ENCODE measurements around the gene ITSN2.

Gene ITSN2

DNA sequence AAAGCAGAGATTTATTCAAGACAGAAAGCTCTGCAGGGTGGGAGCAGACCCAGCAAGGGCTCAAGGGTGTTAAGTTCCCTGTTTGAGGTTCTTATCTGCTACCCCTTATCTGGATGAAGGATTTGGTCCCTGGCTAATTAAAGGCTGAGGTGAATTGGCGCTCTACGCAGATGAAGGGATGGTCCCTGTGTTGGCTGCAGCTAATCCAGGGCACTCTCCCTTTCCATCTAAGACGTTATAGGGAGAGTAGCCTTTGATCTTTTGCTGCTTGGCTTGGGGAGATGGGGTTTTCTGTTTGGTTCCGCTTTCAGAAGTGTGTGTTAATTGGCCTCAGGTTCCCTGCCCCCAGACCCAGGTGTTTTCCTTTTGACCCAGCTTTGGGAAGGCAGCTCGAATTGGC is 168.5 kb downstream of the ITSN2 start:
- in situ Hi-C loops (cut with HindIII; ENCODE audit: low sequenced_read_pairs) = no loop called here

GRCh38 chr2:24191156-24191555 is 169.2 kb downstream of the ITSN2 start:
- in situ Hi-C loops (cut with HindIII; ENCODE audit: low sequenced_read_pairs) = no loop called here

DNA sequence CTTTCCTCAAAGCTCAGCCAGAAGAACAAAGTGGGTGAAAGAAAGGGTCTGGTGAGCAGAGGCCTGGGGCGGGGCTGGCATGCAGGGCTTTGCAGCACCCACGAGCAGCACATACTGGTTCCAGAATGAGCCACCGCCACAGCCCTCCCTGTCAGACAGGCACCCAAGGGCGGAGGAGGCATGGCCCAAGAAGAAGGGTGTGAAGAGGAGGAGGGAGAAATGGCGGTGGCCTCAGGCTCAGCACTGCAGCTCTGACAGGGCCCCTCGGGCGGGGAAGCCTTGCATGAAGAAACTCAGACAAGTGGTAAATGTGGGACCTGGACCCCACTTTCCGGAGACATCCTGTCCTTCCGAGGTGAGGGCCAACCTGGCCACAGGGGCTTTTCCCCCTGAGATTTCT is 169.8 kb downstream of the ITSN2 start:
- in situ Hi-C loops (cut with HindIII; ENCODE audit: low sequenced_read_pairs) = no loop called here

- in situ Hi-C loops (cut with HindIII; ENCODE audit: low sequenced_read_pairs) = no loop called here
Observed at GRCh38 chr2:24189551-24189950, 170.8 kb downstream of the ITSN2 start.

DNA sequence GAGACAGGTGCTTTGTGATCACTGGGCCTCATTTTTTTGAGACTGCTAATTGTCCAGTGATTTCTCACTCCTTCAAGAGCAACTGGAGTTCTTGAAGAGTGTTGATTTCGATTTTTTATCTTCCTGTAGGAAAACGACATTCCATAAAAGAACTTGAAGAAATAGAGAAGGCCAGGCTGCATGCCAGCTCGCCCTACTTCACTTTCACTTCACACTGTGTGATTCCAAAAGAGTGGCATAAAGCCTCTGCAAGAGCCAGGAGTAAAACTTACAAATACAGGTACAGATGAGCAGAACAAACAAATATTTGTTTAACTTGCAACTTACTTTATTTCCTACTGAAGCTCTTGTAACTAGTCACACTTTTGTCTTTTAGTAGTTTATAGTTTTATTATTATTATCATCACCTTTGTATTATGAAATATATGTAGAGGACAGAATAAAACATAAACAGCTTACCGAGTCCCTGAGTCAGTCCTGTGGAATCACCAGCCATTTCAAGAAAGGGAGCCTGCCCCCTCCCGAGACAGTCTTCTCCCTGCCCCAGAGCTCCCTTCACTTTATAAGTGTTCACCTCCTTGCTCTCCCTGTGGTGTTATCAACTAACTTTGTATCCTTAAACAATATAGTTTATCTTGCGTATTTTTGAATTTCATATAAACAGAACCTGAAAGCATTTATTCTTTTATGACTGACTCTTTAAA is 176.8 kb downstream of the ITSN2 start:
- in situ Hi-C loops (cut with HindIII; ENCODE audit: low sequenced_read_pairs) = no loop called here

DNA sequence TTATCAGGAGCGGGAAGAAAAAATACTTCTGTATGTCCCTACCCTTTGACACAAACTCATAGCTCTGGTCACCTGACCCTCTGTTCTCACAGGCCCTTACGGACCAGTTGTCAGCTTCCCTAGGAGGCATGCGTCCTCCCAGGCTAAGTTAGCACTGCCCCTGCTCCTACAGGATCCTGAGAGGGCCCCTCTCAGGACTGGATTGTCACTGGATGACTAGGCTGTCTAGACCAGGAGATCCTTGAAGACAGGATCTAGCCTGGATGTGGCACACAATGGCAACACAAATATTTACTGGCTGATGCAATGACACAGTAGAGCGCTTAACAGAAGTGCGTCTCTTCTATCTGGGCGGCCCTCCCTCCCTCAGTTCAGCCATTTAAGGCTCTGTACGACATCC is 177.8 kb downstream of the ITSN2 start:
- in situ Hi-C loops (cut with HindIII; ENCODE audit: low sequenced_read_pairs) = no loop called here

GRCh38 chr2:24181849-24182248 is 178.5 kb downstream of the ITSN2 start:
- in situ Hi-C loops (cut with HindIII; ENCODE audit: low sequenced_read_pairs) = no loop called here

DNA sequence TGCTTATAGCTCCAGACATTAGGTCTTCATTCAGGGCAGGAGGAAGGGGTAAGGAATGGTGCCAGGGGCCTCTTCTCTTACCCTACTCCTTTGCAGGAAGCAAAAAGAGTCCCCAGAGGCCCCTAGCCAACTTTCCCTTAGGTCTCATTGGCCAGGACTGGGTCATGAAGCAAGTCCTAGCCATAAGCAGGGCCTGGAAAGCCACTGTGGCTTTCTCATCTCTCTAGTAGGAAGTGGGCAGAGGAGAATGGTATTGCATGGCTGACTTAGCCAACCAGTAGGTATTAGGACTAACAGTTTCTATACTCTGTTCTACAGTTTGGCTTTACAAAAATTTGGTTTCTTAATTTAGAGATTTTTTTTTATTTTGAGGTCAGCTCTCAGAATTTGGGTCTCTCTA is 180.7 kb downstream of the ITSN2 start:
- in situ Hi-C loops (cut with HindIII; ENCODE audit: low sequenced_read_pairs) = no loop called here

DNA sequence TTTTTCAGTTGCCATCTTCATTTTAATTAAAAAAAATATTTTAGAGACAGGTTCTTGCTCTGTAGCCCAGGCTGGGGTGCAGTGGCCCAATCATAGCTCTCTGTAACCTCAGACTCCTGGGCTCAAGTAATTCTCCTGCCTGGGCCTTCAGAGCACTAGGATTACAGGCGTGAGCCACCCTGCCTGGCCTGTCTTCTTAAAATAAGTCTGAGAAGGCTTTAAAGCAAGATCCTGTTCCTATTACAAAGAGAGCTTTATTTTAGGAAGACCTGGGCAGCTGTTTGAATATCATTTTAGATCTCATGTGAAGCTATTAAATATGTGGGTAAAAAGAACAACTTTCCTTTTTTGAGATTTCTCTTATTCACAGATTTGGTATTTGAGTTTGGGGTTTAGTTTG is 184.0 kb downstream of the ITSN2 start:
- in situ Hi-C loops (cut with HindIII; ENCODE audit: low sequenced_read_pairs) = no loop called here

- in situ Hi-C loops (cut with HindIII; ENCODE audit: low sequenced_read_pairs) = no loop called here
Observed at GRCh38 chr2:24175631-24176187, 184.6 kb downstream of the ITSN2 start.

DNA sequence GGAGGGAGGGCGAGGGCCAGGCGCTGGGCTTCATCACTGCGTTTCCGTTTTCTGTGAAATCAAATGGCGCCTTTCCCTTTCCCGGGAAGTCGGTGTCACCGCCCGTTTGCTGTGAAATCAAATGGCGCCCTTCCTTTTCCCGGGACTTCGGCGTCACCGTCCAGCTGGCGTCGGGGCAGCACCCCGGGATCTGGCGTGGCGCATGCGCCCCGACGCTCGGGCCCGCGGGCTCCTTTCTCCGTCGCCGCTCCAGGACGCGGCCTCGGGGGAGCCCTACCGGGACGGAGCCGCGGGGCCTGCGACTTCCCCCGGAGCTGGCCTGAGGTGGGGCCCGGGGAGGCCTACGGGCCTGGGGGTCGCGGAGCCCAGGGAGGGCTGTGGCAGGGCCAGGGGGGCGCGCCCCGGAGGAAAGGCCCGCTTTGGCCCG is 185.5 kb downstream of the ITSN2 start, which contains the start of gene FAM228A:
Gene FAM228A (plus strand): TSS at position 203 of the 427 bp plus-strand sequence. CDS start 428 bp downstream, outside the sequence.
- in situ Hi-C loops (cut with HindIII; ENCODE audit: low sequenced_read_pairs) = no loop called here

GRCh38 chr2:24169023-24169422 is 191.3 kb downstream of the ITSN2 start:
- in situ Hi-C loops (cut with HindIII; ENCODE audit: low sequenced_read_pairs) = no loop called here

DNA sequence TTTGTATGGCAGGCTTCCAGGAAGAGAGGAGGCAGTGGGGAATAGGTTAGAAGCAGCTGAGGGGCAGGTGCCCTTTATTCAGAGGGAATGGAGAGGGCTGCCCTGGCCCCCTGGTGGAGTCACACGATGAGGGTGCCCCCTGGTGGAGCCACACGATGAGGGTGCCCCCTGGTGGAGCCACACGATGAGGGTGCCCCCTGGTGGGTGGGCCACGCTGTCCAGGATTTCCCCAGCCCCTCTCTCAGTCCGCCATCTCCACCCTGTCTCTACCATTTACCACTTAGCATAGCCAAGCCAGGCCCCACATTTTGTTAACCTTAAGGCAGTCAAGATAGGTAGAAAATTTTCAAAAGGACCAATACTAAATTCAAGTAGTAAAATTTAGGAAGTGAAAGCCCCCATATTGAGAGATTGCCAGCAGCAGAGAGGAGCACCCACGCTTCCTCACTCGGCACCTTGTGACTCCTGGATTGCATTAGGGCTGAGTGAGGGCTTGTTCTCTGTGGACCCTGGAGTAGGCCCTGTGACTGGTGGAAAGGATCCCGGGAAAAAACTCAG is 195.8 kb downstream of the ITSN2 start:
- in situ Hi-C loops (cut with HindIII; ENCODE audit: low sequenced_read_pairs) = no loop called here

DNA sequence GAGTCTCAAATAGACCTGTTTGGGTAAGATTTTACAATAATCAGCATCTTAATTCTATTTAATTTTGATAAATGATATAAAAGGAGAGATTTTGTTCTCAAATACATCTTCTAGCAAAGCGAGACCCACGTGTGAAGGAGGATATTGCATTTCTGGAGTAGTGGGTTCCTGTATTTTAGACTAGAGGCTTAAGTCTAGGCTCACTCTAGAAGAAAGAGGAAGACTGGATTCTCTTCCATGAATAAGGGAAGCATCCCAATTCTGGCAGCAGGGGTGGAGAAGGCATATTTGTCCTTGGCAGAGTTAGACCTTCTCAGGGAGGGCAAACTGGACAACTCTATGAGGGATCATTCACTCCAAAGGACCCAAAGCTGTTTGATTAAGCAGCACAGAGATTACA is 196.7 kb downstream of the ITSN2 start:
- in situ Hi-C loops (cut with HindIII; ENCODE audit: low sequenced_read_pairs) = no loop called here

DNA sequence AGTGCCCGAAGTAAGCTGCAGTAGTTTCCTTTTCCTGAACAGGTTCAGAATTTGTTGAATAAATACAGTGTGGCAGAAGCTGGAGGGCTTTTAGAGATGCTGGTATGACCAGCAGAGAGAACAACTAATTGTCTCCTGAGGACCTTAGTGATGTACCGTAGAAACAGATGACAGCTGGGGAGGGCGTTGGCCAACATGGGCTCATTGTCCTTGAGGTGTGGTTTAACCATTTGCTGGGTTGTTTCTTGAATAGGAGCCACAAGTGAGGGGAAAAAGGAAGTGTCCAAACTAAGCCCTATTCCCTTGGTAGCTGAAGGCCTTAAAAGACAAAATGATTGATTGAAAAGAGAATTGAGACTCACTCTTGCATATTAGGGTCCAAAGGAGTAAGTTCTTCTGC is 197.2 kb downstream of the ITSN2 start:
- in situ Hi-C loops (cut with HindIII; ENCODE audit: low sequenced_read_pairs) = no loop called here

GRCh38 chr2:24162494-24162893 is 197.8 kb downstream of the ITSN2 start:
- in situ Hi-C loops (cut with HindIII; ENCODE audit: low sequenced_read_pairs) = no loop called here

- in situ Hi-C loops (cut with HindIII; ENCODE audit: low sequenced_read_pairs) = no loop called here
Observed at GRCh38 chr2:24160761-24161160, 199.6 kb downstream of the ITSN2 start.

GRCh38 chr2:24159708-24160107 is 200.6 kb downstream of the ITSN2 start:
- in situ Hi-C loops (cut with HindIII; ENCODE audit: low sequenced_read_pairs) = no loop called here

GRCh38 chr2:24158131-24158530 is 202.2 kb downstream of the ITSN2 start:
- in situ Hi-C loops (cut with HindIII; ENCODE audit: low sequenced_read_pairs) = no loop called here

- in situ Hi-C loops (cut with HindIII; ENCODE audit: low sequenced_read_pairs) = no loop called here
Observed at GRCh38 chr2:24153478-24153877, 206.9 kb downstream of the ITSN2 start.
